ENCODE results near the gene MAP3K19. TPM values are rescaled to one million over a fixed set of nuclear protein-coding genes. Genes with fewer than 3 reads are reported as not detected.

The MAP3K19 gene
- total RNA-seq, 1 experiment from 2014 or later: not detected

DNA sequence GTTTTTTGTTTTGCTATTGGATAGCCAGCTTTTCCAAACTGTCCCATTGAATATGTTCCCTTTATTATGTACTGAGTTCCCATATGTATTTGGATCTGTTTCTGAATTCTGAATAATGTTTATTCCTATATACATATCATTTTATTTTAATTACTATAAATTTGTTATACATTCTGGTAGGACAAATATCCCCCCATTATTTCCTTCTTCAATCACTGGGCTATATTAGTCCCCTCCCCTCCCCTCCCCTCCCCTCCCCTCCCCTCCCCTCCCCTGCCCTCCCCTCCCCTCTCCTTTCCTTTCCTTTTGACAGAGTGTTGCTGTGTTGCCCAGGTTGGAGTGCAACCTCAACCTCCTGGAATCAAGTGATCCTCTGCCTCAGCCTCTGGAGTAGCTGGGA is 31.2 kb upstream of the MAP3K19 start:
- CTCF ChIA-PET: no interaction called here
- peaks cover 42% of the 10 kb centered on the region for H3K9me3 Mint-ChIP-seq
- H3K4me3 Mint-ChIP-seq: no peak overlapping the region
- H3K36me3 Mint-ChIP-seq: peaks cover 61% of the 10 kb centered on the region
- H3K27ac Mint-ChIP-seq: no peak overlapping the region
- no peaks in the 10 kb centered on the region for H3K4me1 Mint-ChIP-seq
- POLR2A ChIA-PET: no interaction called here
- ATAC-seq: no peak
- no peak for DNase-seq (ENCODE audit: low spot score)
- no peak for TF ChIP-seq RORB (CRISPR knock-in tag; IDR thresholded peaks at IDR 0.05)
- TF ChIP-seq, protein P1, sequence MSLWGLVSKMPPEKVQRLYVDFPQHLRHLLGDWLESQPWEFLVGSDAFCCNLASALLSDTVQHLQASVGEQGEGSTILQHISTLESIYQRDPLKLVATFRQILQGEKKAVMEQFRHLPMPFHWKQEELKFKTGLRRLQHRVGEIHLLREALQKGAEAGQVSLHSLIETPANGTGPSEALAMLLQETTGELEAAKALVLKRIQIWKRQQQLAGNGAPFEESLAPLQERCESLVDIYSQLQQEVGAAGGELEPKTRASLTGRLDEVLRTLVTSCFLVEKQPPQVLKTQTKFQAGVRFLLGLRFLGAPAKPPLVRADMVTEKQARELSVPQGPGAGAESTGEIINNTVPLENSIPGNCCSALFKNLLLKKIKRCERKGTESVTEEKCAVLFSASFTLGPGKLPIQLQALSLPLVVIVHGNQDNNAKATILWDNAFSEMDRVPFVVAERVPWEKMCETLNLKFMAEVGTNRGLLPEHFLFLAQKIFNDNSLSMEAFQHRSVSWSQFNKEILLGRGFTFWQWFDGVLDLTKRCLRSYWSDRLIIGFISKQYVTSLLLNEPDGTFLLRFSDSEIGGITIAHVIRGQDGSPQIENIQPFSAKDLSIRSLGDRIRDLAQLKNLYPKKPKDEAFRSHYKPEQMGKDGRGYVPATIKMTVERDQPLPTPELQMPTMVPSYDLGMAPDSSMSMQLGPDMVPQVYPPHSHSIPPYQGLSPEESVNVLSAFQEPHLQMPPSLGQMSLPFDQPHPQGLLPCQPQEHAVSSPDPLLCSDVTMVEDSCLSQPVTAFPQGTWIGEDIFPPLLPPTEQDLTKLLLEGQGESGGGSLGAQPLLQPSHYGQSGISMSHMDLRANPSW (CRISPR knock-in tag; conservative IDR thresholded peaks at IDR 0.05; ENCODE audit: low read depth): no peak
- TF ChIP-seq NFYB (CRISPR knock-in tag; conservative IDR thresholded peaks at IDR 0.05; ENCODE audit: low read depth): no peak
- no peak for TF ChIP-seq ELF4 (CRISPR knock-in tag; IDR thresholded peaks at IDR 0.05; ENCODE audit: low read depth)
- no peak for TF ChIP-seq MXD4 (CRISPR knock-in tag; IDR thresholded peaks at IDR 0.05; ENCODE audit: borderline replicate concordance)
- TF ChIP-seq, protein P2, sequence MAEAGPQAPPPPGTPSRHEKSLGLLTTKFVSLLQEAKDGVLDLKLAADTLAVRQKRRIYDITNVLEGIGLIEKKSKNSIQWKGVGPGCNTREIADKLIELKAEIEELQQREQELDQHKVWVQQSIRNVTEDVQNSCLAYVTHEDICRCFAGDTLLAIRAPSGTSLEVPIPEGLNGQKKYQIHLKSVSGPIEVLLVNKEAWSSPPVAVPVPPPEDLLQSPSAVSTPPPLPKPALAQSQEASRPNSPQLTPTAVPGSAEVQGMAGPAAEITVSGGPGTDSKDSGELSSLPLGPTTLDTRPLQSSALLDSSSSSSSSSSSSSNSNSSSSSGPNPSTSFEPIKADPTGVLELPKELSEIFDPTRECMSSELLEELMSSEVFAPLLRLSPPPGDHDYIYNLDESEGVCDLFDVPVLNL (CRISPR knock-in tag; IDR thresholded peaks at IDR 0.05; ENCODE audit: borderline replicate concordance, low read depth): no peak
- no peak for TF ChIP-seq CBFB (CRISPR knock-in tag; IDR thresholded peaks at IDR 0.05; ENCODE audit: low read depth)
- no peak for TF ChIP-seq GABPB1 (CRISPR knock-in tag; IDR thresholded peaks at IDR 0.05)
- TF ChIP-seq ZNF232 (CRISPR knock-in tag; IDR thresholded peaks at IDR 0.05): no peak
- TF ChIP-seq ZNF121 (CRISPR knock-in tag; IDR thresholded peaks at IDR 0.05): no peak
- TF ChIP-seq ZNF416 (CRISPR knock-in tag; IDR thresholded peaks at IDR 0.05): no peak
- TF ChIP-seq, protein P3, sequence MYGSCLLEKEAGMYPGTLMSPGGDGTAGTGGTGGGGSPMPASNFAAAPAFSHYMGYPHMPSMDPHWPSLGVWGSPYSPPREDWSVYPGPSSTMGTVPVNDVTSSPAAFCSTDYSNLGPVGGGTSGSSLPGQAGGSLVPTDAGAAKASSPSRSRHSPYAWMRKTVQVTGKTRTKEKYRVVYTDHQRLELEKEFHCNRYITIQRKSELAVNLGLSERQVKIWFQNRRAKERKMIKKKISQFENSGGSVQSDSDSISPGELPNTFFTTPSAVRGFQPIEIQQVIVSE (CRISPR knock-in tag; IDR thresholded peaks at IDR 0.05; ENCODE audit: borderline replicate concordance): no peak
- TF ChIP-seq, protein P4, sequence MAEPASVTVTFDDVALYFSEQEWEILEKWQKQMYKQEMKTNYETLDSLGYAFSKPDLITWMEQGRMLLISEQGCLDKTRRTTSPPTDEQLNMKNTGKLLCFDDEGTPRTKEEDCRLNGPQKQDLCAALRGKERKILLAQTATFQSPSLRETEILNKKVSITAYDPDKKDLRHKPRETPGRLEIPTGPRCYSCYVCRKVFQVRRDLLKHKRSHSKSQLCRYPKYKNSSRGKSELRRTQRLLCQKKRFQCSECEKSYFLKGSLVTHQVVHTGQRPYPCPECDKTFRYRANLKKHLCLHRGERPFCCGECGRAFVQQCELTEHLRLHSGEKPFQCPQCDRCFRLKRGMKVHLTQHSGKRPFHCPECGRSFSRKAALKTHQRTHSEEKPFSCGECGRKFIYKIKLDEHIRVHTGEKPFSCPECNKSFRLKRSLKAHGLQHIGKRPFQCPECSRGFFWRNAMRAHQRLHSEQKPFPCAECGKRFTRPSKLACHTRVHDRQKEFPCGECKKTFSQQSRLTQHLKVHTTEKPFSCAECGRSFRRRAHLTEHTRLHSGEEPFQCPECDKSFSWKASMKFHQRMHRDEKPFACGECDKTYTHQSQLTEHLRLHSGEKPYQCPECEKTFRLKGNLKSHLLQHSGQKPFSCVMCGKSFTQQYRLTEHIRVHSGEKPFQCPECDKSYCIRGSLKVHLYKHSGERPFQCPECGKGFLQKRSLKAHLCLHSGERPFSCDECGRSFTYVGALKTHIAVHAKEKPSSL (CRISPR knock-in tag; conservative IDR thresholded peaks at IDR 0.05): no peak
- H3K27me3 Mint-ChIP-seq (ENCODE audit: low read depth): no peaks in the 10 kb centered on the region

DNA sequence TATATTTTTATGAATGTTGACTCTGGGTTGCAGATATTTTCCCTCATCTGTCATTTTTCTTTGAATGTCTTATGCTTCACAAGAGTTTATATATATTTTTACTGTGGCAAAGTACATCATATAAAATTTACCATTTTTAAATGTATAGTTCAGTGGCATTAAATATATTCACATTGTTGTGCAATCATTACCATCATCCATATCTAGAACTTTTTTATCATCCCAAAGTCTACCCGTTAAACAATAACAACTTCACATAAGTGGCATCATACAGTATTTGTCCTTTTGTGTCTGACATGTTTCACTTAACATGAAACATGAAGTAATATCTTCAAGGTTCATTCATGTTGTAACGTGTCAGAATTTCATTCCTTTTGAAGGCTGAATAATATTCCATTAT is 29.3 kb upstream of the MAP3K19 start:
- DNase-seq (ENCODE audit: low spot score) (no peak), ATAC-seq (no peak)
- Mint-ChIP-seq H3K4me1 (no peaks in the 10 kb centered on the region), H3K27ac (no peak overlapping the region), H3K9me3 (peaks cover 59% of the 10 kb centered on the region), H3K4me3 (no peak overlapping the region), H3K36me3 (peaks cover 69% of the 10 kb centered on the region), H3K27me3 (ENCODE audit: low read depth) (no peaks in the 10 kb centered on the region)
- TF ChIP-seq FOXK1 (CRISPR knock-in tag; IDR thresholded peaks at IDR 0.05) (no peak), TEAD1 (CRISPR knock-in tag; IDR thresholded peaks at IDR 0.05) (no peak), CREM (CRISPR knock-in tag; IDR thresholded peaks at IDR 0.05) (no peak), ZNF138 (CRISPR knock-in tag; conservative IDR thresholded peaks at IDR 0.05) (no peak), ZNF219 (CRISPR knock-in tag; IDR thresholded peaks at IDR 0.05; ENCODE audit: borderline replicate concordance) (no peak)
- TF ChIP-seq, protein P5, sequence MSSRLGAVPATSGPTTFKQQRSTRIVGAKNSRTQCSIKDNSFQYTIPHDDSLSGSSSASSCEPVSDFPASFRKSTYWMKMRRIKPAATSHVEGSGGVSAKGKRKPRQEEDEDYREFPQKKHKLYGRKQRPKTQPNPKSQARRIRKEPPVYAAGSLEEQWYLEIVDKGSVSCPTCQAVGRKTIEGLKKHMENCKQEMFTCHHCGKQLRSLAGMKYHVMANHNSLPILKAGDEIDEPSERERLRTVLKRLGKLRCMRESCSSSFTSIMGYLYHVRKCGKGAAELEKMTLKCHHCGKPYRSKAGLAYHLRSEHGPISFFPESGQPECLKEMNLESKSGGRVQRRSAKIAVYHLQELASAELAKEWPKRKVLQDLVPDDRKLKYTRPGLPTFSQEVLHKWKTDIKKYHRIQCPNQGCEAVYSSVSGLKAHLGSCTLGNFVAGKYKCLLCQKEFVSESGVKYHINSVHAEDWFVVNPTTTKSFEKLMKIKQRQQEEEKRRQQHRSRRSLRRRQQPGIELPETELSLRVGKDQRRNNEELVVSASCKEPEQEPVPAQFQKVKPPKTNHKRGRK (CRISPR knock-in tag; IDR thresholded peaks at IDR 0.05; ENCODE audit: borderline replicate concordance): no peak
- POLR2A ChIA-PET: no interaction called here
- CTCF ChIA-PET: no interaction called here

All from WTC11 (cell line).